ENCODE results near the gene FKBP7. TPM values are rescaled to one million over a fixed set of nuclear protein-coding genes. Genes with fewer than 3 reads are reported as not detected.

FKBP7 gene
- total RNA-seq, 3 donors from 2014 or later = 10.5 to 20.8 (median 16.7) TPM

- intact Hi-C loops (cut with DNase I; ENCODE audit: low total_unique reads) = no loop called here
- Histone ChIP-seq H3K4me1 (peaks cover 0 to 9% of the 10 kb centered on the region in 2 donors), H3K27ac (peak within 1 kb of the TSS; percentile 93 to 95), H3K4me3 (peak within 1 kb of the TSS; percentile 78 to 92 (median 84)), H3K36me3 (no peaks in the 10 kb centered on the region), H3K9me3 (no peaks in the 10 kb centered on the region), H3K27me3 (no peaks in the 10 kb centered on the region)
- DNase-seq (ENCODE audit: low spot score in 2 of 2) = peak; percentile 84 to 92
- TF ChIP-seq POLR2A (IDR thresholded peaks at IDR 0.05) (no peak), POLR2AphosphoS5 (IDR thresholded peaks at IDR 0.05) (peak; percentile 54 to 78 (median 72))
- TF ChIP-seq, protein P1, sequence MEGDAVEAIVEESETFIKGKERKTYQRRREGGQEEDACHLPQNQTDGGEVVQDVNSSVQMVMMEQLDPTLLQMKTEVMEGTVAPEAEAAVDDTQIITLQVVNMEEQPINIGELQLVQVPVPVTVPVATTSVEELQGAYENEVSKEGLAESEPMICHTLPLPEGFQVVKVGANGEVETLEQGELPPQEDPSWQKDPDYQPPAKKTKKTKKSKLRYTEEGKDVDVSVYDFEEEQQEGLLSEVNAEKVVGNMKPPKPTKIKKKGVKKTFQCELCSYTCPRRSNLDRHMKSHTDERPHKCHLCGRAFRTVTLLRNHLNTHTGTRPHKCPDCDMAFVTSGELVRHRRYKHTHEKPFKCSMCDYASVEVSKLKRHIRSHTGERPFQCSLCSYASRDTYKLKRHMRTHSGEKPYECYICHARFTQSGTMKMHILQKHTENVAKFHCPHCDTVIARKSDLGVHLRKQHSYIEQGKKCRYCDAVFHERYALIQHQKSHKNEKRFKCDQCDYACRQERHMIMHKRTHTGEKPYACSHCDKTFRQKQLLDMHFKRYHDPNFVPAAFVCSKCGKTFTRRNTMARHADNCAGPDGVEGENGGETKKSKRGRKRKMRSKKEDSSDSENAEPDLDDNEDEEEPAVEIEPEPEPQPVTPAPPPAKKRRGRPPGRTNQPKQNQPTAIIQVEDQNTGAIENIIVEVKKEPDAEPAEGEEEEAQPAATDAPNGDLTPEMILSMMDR (IDR thresholded peaks at IDR 0.05) = no peak
These were observed 2.1 kb upstream of the FKBP7 start, which contains the start of gene PLEKHA3 for GRCh38 chr2:178480227-178481181. PLEKHA3 (plus strand) TSS chr2:178480457; CDS start chr2:178480870, 413 bp downstream.

- Histone ChIP-seq H3K4me3 (peak overlapping the region; percentile 78 to 92 (median 84)), H3K27ac (peak overlapping the region; percentile 93 to 95), H3K4me1 (peaks cover 0 to 9% of the 10 kb centered on the region in 2 donors), H3K9me3 (no peaks in the 10 kb centered on the region), H3K36me3 (no peaks in the 10 kb centered on the region), H3K27me3 (no peaks in the 10 kb centered on the region)
- intact Hi-C loops (cut with DNase I; ENCODE audit: low total_unique reads) = no loop called here
- DNase-seq (ENCODE audit: low spot score in 2 of 2) = no peak
- no peak for TF ChIP-seq POLR2AphosphoS5 (IDR thresholded peaks at IDR 0.05)
- no peak for TF ChIP-seq POLR2A (IDR thresholded peaks at IDR 0.05)
- TF ChIP-seq, protein P1 (IDR thresholded peaks at IDR 0.05) = no peak
These were observed 1.4 kb upstream of the FKBP7 start for GRCh38 chr2:178479758-178480226.

DNA sequence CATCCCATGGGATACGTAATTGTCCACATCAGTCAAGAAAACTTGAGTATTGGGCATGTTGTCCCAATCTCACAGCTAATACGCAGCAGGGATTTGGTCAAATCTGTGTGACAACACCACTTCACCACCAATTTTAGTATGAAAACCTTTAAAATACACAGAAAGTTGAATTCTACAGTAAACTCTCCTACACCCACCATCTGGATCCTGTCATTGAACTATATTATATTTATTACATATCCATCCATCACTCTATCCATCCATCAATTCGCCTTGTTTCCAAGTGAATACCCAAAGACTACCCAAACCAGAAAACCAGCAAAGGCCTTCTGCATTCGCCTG, 846 bp upstream of the FKBP7 start:
- DNase-seq (ENCODE audit: low spot score in 2 of 2) = no peak
- intact Hi-C loops (cut with DNase I; ENCODE audit: low total_unique reads) = no loop called here
- TF ChIP-seq, protein P1 (IDR thresholded peaks at IDR 0.05) = peak in 1 of 3 donors; percentile 3
- TF ChIP-seq POLR2AphosphoS5 (IDR thresholded peaks at IDR 0.05) = no peak
- no peaks in the 10 kb centered on the region for H3K9me3 ChIP-seq
- H3K27me3 ChIP-seq = no peaks in the 10 kb centered on the region
- no peaks in the 10 kb centered on the region for H3K36me3 ChIP-seq
- H3K27ac ChIP-seq = peak overlapping the region; percentile 93 to 95
- H3K4me1 ChIP-seq = peaks cover 0 to 9% of the 10 kb centered on the region in 2 donors
- H3K4me3 ChIP-seq = peak overlapping the region; percentile 51 to 92 (median 84)

GRCh38 chr2:178478130-178478438, 316 bp downstream of the FKBP7 start:
- H3K27me3 ChIP-seq = no peaks in the 10 kb centered on the region

More at GRCh38 chr2:178478130-178478438, 316 bp downstream of the FKBP7 start:
- H3K9me3 ChIP-seq = no peaks in the 10 kb centered on the region
- no peak for DNase-seq (ENCODE audit: low spot score in 2 of 2)
- no peaks in the 10 kb centered on the region for H3K36me3 ChIP-seq
- H3K27ac ChIP-seq = peak overlapping the region; percentile 93 to 95
- H3K4me3 ChIP-seq = peak overlapping the region; percentile 51 to 92 (median 84)
- intact Hi-C loops (cut with DNase I; ENCODE audit: low total_unique reads) = no loop called here
- peaks cover 0 to 9% of the 10 kb centered on the region in 2 donors for H3K4me1 ChIP-seq
- TF ChIP-seq POLR2A (IDR thresholded peaks at IDR 0.05) (no peak), POLR2AphosphoS5 (IDR thresholded peaks at IDR 0.05) (no peak)
- TF ChIP-seq, protein P1 (IDR thresholded peaks at IDR 0.05) = no peak
